Stimulated activated CD4-positive, alpha-beta T cell treated with anti-CD3 and anti-CD28 coated beads, Interleukin-1b, Interleukin-23, amount 100 ng/mL, for 4 hours (primary cell): ENCODE results near the gene AQP3.
"Not testable (repeated sequence)": the region's sequence is repeated elsewhere in the genome, so short reads cannot be mapped to it uniquely, and the experiment has no call there.

Experiments
- DNase-seq, 2 donors: peaks; one replicate each; pipeline ENCODE4 v3.0.0-alpha.2; 2020; ENCODE audit warnings: low read depth in 2 of 2

The AQP3 gene

DNA sequence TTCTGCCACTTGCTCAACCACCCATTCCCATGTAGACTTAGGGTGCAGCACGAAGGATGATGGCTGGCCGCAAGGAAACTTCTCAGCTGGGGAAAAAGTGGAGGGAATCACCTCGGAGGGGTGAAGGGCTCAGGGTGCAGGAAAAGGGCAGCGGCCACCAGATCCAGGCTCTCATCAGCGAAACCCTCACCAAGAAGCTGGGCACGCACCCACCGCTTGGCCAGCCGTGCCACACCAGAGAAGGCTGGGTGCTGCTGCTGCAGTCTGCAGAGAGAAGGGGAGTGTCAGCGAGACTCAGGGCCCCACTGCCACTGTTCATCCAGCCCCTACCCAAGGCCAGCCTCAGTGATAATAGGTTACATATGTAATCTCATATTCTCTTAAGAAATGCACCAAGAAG lies 17.7 kb upstream of the AQP3 start:
- no peak for DNase-seq

DNA sequence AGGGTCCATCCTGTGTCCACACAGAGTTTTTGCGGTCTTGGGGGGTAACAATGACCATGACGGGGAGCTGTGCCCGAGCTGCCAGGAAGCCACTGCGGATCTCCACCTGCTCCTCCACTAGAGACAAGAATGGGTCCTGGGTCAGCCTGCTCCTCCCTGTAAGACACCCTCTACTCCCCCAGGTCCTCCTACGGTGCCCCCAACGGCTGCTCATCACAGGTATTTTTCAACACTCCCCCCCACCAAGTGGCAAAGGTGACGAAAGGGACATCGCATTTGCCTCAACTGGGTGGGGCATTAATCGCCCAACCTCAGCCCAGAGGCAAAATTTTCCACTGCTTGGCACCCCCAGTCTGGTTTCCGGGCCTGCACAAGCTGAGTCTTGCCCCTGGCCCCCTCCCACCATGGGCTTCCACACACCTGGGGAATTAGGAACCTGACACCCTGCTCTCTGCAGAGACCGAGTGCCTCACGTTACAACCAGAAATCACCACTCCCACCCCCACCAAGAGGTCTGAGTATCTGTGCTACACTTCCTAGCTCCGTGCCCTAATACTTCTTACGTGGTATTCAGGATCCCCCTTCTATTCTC lies 16.7 kb upstream of the AQP3 start:
- DNase-seq, result no peak

GRCh38 chr9:33463151-33463550 lies 15.8 kb upstream of the AQP3 start:
- DNase-seq, result no peak

DNA sequence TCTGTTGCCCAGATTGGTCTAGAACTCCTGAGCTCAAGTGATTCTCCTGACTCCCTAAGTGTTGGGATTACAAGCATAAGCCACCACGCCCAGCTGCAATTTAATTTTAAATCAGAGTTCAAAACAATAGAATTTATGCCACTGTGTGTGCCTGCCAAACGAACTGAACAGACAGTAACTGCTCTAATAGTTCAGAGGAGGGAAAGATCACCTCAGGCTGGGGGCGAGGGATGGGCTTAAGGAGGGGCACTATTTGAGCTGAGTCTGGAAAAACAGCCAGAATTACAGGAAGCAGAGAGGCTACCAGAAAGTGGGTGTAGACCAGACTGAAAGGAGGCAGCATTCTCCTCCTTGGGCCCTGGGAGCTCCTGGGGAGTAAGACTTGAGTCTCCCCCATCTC lies 14.1 kb upstream of the AQP3 start:
- DNase-seq, result no peak

GRCh38 chr9:33460854-33461253 lies 13.5 kb upstream of the AQP3 start:
- DNase-seq, result no peak

GRCh38 chr9:33459115-33459514 lies 11.7 kb upstream of the AQP3 start:
- DNase-seq, result no peak

GRCh38 chr9:33458444-33458843 lies 11.1 kb upstream of the AQP3 start:
- peak; percentile 47 to 59 for DNase-seq

- DNase-seq, result no peak
Observed at GRCh38 chr9:33455945-33456344, 8.6 kb upstream of the AQP3 start.

DNA sequence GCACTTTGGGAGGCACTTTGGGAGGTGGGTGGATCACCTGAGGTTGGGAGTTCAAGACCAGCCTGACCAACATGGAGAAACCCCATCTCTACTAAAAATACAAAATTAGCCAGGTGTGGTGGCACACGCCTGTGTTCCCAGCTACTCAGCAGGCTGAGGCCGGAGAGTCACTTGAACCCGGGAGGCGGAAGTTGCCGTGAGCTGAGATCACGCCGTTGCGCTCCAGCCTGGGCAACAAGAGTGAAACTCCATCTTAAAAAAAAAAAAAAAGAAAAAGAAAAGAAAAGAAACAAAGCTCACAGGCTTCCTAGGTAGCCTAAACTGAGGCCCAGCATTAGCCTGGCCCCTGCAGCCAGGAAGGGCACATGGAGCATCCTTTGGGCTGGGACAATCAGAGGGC lies 8.1 kb upstream of the AQP3 start:
- not testable (repeated sequence) for DNase-seq

GRCh38 chr9:33454661-33455026 lies 7.3 kb upstream of the AQP3 start:
- not testable (repeated sequence) for DNase-seq

DNA sequence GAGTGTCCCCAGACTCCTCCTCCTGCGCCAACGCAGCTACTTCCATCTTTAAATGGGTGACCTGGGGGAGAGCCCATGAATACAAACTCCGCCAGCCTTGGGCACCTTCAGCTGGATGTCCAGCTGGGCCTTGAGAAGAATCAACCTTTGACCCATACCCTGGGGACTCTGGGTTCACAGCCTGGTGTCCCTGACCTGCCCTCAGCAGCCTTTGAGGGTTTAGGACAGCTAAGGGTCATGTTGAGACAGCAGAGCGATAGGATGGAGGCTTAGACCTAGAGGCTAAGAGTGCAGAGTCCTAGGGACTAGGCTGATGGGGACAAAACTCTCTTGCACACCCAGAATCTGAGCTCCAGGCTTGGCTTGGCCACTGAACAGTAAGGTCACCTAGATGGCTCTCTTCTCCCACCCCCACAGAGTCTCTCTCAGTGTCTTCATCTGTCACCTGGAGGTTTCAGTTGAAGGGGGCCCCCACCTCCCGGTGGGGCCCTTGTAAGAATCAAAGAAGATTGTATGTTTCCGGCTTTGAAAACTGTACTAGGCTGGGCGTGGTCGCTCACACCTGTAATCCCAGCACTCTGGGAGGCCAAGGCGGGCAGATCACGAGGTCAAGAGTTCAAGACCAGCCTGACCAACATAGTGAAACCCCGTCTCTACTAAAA lies 6.7 kb upstream of the AQP3 start:
- DNase-seq, result no peak

- DNase-seq, result no peak
Observed at GRCh38 chr9:33453286-33453860, 6.0 kb upstream of the AQP3 start.

DNA sequence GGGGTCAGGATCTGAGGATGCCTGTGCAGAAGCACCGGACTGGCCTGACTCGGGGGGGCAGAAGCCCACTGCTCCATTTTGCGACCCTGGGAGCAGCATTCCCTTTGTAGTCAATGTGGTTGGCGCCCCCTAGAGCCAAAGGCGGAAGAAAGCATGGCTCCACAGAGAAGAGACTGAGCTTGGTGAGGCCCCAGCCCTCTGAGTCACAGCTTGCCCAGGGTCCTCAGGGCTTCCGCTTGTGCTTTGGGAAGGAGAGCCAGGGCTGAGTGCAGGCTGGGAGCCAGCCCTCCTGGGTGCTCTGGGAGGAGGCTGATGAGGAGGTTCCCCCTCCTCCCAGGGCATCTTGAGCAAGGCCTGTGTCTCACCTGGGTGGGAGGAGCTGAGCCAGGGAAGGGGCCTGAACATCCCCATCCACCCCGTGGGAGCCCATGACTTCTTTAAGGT lies 5.5 kb upstream of the AQP3 start:
- DNase-seq, result peak in 1 of 2 donors; percentile 28

DNA sequence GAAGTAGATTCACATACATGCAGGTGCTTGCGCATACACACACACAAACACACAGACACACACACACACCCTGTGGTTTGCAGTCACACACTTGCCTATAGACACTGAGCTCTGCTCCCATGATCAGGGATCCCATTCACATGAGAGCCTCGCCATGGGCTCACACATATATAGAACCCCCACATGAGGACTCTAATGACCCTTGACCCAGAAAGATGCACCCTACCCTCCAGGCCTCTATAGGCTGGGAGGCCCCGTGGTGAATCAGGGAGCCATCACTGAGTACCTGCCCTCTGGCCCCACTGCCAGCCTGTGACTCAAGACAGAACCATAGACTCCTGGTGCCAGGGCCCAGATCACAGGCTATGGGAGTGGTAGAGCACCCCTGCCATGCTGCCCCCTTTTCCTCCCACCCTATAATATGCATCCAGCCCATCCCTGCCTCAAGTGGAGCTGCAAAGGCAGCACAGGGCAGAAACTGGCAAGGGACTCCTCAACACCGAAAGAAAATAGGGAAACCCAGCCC lies 3.3 kb upstream of the AQP3 start:
- DNase-seq, result no peak

DNA sequence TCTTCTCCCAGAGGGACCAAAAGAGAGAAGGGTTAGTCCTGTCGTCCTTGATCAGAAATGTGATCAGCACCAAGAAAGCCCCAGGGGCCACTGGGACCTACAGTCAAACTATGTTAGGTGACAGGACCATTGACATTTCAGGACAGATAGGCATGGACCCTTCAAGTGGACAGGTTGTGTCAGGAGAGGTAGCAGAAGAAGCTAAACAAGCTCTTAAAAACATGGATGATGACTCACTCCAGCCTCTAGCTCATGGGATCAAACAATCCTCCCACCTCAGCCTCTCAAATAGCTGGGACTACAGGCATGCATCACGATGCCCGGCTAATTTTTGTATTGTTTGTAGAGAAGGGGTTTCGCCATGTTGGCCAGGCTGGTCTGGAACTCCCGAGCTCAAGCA lies 2.3 kb upstream of the AQP3 start:
- no peak for DNase-seq

DNA sequence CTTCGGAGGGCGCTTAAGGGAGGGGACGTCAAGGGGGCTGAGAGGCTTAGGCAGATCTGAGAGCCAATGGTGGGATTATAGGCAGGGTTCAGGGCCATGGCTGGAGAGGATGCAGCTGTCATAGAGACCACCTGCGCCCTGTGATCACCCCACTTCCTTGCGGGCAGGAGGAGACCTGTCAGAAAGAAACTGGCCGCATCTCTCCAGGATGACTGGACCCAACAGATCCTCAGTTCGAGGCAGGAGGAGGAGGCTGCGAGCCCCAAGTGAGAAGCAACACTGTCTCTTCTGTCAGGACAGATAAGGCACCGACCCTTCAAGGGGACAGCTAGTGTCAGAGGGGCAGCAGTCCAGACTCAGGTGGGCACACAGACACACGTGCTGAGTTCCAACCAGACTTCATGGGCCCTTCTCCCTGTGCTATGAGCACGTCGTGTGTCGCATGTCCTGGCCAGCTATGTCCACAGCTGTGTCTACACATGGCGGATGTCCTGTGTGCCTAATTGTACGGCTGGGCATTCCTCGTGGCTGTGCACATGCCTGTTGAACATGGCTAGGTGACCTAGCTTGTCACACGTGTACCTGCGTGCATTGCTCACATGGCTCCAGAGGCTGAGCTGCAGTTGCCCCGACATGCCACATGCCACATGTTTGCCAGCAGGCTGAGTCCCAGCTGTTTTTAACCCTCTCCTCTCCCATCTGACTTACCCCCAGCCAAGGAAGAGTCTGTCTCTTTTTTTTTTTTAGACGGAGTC lies 583 bp upstream of the AQP3 start:
- no peak for DNase-seq

- DNase-seq, result peak in 1 of 2 donors; percentile 26
Observed at GRCh38 chr9:33446240-33446945, 1.0 kb downstream of the AQP3 start.

DNA sequence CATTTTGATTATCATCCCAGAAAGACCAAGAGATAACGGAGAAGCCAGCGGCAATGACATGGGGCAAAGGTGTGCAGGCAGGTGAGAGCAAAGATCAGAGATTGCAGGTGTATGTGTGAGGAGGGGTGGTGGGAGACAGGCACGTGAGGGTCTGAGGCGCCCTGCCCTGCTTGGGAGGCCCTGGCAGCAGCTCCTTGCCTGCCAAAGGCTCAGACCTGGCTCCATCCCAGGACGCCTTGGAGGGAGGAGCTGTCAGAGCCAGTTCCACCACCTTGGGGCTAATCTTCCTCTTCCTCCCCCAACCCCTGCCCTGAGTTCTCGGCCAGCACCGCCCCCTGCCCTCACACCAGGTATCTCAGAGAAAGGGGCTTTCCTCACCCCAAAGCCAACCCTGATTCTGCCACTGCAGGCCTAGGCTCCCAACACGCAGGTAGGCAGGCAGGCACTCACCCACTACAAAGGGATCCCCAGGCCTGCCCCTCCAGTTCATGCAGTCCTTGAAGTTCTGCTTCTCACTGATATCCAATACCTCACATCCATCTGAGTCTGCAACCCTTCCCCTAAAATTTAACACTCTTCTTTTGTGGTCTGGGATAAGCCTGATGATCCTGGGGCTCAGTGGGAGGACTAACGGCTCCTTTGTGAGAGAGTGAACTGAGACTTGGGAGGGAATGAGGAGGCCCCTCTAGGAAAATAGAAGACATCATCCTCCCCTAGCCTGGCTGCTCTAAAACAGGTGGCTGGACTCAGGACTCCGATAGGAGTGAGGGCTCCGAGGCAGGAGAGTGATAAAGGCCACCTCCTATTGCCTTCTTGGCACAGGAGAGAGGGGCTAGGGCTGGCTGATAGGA lies 1.8 kb downstream of the AQP3 start:
- no peak for DNase-seq

- DNase-seq, result no peak
Observed at GRCh38 chr9:33443464-33444154, 3.8 kb downstream of the AQP3 start.

- no peak for DNase-seq
Observed at GRCh38 chr9:33443047-33443446, 4.3 kb downstream of the AQP3 start.
